ENCODE results near the gene SYT12.
"Not testable (repeated sequence)": the region's sequence is repeated elsewhere in the genome, so short reads cannot be mapped to it uniquely, and the experiment has no call there.

The SYT12 gene

GRCh38 chr11:66996609-66997273 lies 26.2 kb upstream of the SYT12 start:
- DNase-seq = no peak

GRCh38 chr11:66999555-66999954 lies 23.4 kb upstream of the SYT12 start:
- DNase-seq = no peak

- no peak for DNase-seq
These were observed 21.6 kb upstream of the SYT12 start for GRCh38 chr11:67001332-67001731.

GRCh38 chr11:67002297-67002913 lies 20.5 kb upstream of the SYT12 start:
- no peak for DNase-seq

GRCh38 chr11:67002921-67003411 lies 20.0 kb upstream of the SYT12 start:
- no peak for DNase-seq

- not testable (repeated sequence) for DNase-seq
These were observed 17.7 kb upstream of the SYT12 start for GRCh38 chr11:67005200-67005599.

- peak; percentile 53 for DNase-seq
These were observed 16.7 kb upstream of the SYT12 start for GRCh38 chr11:67006029-67006884.

- DNase-seq = no peak
These were observed 15.8 kb upstream of the SYT12 start for GRCh38 chr11:67007126-67007525.

GRCh38 chr11:67010296-67010905 lies 12.5 kb upstream of the SYT12 start:
- no peak for DNase-seq

- DNase-seq = no peak
These were observed 9.4 kb upstream of the SYT12 start for GRCh38 chr11:67013511-67014045.

- DNase-seq = no peak
These were observed 8.6 kb upstream of the SYT12 start for GRCh38 chr11:67014343-67014742.

GRCh38 chr11:67015048-67015447 lies 7.9 kb upstream of the SYT12 start:
- DNase-seq = no peak

GRCh38 chr11:67016550-67016949 lies 6.4 kb upstream of the SYT12 start:
- no peak for DNase-seq

GRCh38 chr11:67020949-67021348 lies 2.0 kb upstream of the SYT12 start:
- no peak for DNase-seq

- DNase-seq = no peak
These were observed 497 bp upstream of the SYT12 start for GRCh38 chr11:67022341-67022933.

- DNase-seq = no peak
These were observed 1.0 kb downstream of the SYT12 start for GRCh38 chr11:67023957-67024353.

- DNase-seq = peak; percentile 57
These were observed 1.5 kb downstream of the SYT12 start for GRCh38 chr11:67024410-67024809.

- no peak for DNase-seq
These were observed 2.0 kb downstream of the SYT12 start for GRCh38 chr11:67024966-67025365.

GRCh38 chr11:67025750-67026149 lies 2.8 kb downstream of the SYT12 start:
- no peak for DNase-seq

- DNase-seq = no peak
These were observed 4.0 kb downstream of the SYT12 start for GRCh38 chr11:67026941-67027340.

- DNase-seq = no peak
These were observed 4.6 kb downstream of the SYT12 start for GRCh38 chr11:67027483-67027930.

- DNase-seq = no peak
These were observed 5.1 kb downstream of the SYT12 start for GRCh38 chr11:67027943-67028542.
